ENCODE data around the gene GH1. TPM values are rescaled to one million over a fixed set of nuclear protein-coding genes. Genes with fewer than 3 reads are reported as not detected.

GH1 gene
- total RNA-seq, 3 donors from 2014 or later (not counting 1 experiment from before 2014, with no cell fraction given): not detected

GRCh38 chr17:63960006-63960405, 41.4 kb upstream of the GH1 start:
- ATAC-seq: no peak
- no peak for TF ChIP-seq CTCF (IDR thresholded peaks at IDR 0.05)
- H3K27ac Mint-ChIP-seq: no peak overlapping the region

GRCh38 chr17:63956296-63956920, 37.8 kb upstream of the GH1 start:
- Mint-ChIP-seq H3K9me3 (no peaks in the 10 kb centered on the region), H3K4me1 (peaks cover 16 to 26% of the 10 kb centered on the region in 2 donors), H3K27me3 (ENCODE audit: low read depth in 2 of 2) (no peaks in the 10 kb centered on the region), H3K36me3 (no peaks in the 10 kb centered on the region), H3K27ac (no peak overlapping the region), H3K4me3 (no peak overlapping the region)
- TF ChIP-seq CTCF (IDR thresholded peaks at IDR 0.05): no peak
- 92% methylated on average over 5 of the region's 5 CpGs for WGBS (ENCODE audit: insufficient coverage)
- Histone ChIP-seq H3K4me3 (ENCODE audit: low read length) (no peak overlapping the region), H3K27me3 (ENCODE audit: control insufficient read depth, insufficient read depth, low read length) (no peaks in the 10 kb centered on the region), H3K4me1 (ENCODE audit: control insufficient read depth, insufficient read depth, low read length) (peaks cover 39% of the 10 kb centered on the region), H3K36me3 (ENCODE audit: control insufficient read depth, insufficient read depth, low read length) (no peaks in the 10 kb centered on the region), H3K27ac (ENCODE audit: low read length) (no peak overlapping the region), H3K9me3 (ENCODE audit: control insufficient read depth, insufficient read depth, low read length) (no peaks in the 10 kb centered on the region)
- ATAC-seq (no peak), DNase-seq (no peak)
- intact Hi-C loops (cut with micrococcal nuclease): no loop called here

More at GRCh38 chr17:63960006-63960405, 41.4 kb upstream of the GH1 start:
- no peak for DNase-seq
- H3K4me1 Mint-ChIP-seq: peaks cover 5 to 27% of the 10 kb centered on the region in 2 donors
- no peak overlapping the region for H3K4me3 Mint-ChIP-seq
- no peaks in the 10 kb centered on the region for H3K36me3 ChIP-seq (ENCODE audit: control insufficient read depth, insufficient read depth, low read length)
- no peak overlapping the region for H3K27ac ChIP-seq (ENCODE audit: low read length)
- H3K36me3 Mint-ChIP-seq: no peaks in the 10 kb centered on the region
- H3K27me3 Mint-ChIP-seq (ENCODE audit: low read depth in 2 of 2): no peaks in the 10 kb centered on the region
- no peaks in the 10 kb centered on the region for H3K9me3 ChIP-seq (ENCODE audit: control insufficient read depth, insufficient read depth, low read length)
- WGBS (ENCODE audit: insufficient coverage): 95% methylated on average over 9 of the region's 9 CpGs
- H3K9me3 Mint-ChIP-seq: no peaks in the 10 kb centered on the region
- intact Hi-C loops (cut with micrococcal nuclease): no loop called here
- H3K27me3 ChIP-seq (ENCODE audit: control insufficient read depth, insufficient read depth, low read length): no peaks in the 10 kb centered on the region
- peaks cover 14% of the 10 kb centered on the region for H3K4me1 ChIP-seq (ENCODE audit: control insufficient read depth, insufficient read depth, low read length)
- H3K4me3 ChIP-seq (ENCODE audit: low read length): no peak overlapping the region

GRCh38 chr17:63955791-63956190, 37.2 kb upstream of the GH1 start:
- ATAC-seq (no peak), DNase-seq (no peak)
- Mint-ChIP-seq H3K27ac (peak overlapping the region in 1 of 2 donors; percentile 1), H3K36me3 (no peaks in the 10 kb centered on the region), H3K4me1 (peaks cover 14 to 22% of the 10 kb centered on the region in 2 donors), H3K27me3 (ENCODE audit: low read depth in 2 of 2) (no peaks in the 10 kb centered on the region), H3K4me3 (no peak overlapping the region), H3K9me3 (no peaks in the 10 kb centered on the region)
- WGBS (ENCODE audit: insufficient coverage): 96% methylated on average over 4 of the region's 4 CpGs
- intact Hi-C loops (cut with micrococcal nuclease): no loop called here
- Histone ChIP-seq H3K4me1 (ENCODE audit: control insufficient read depth, insufficient read depth, low read length) (peaks cover 34% of the 10 kb centered on the region), H3K36me3 (ENCODE audit: control insufficient read depth, insufficient read depth, low read length) (no peaks in the 10 kb centered on the region), H3K27ac (ENCODE audit: low read length) (no peak overlapping the region), H3K4me3 (ENCODE audit: low read length) (no peak overlapping the region), H3K27me3 (ENCODE audit: control insufficient read depth, insufficient read depth, low read length) (no peaks in the 10 kb centered on the region), H3K9me3 (ENCODE audit: control insufficient read depth, insufficient read depth, low read length) (no peaks in the 10 kb centered on the region)
- no peak for TF ChIP-seq CTCF (IDR thresholded peaks at IDR 0.05)

GRCh38 chr17:63955232-63955631, 36.6 kb upstream of the GH1 start:
- ATAC-seq (no peak), DNase-seq (no peak)
- no peak overlapping the region for H3K4me3 ChIP-seq (ENCODE audit: low read length)
- Mint-ChIP-seq H3K27me3 (ENCODE audit: low read depth in 2 of 2) (no peaks in the 10 kb centered on the region), H3K9me3 (no peaks in the 10 kb centered on the region), H3K4me3 (no peak overlapping the region), H3K27ac (peak overlapping the region in 1 of 2 donors; percentile 93), H3K4me1 (peaks cover 14 to 22% of the 10 kb centered on the region in 2 donors), H3K36me3 (no peaks in the 10 kb centered on the region)
- peaks cover 35% of the 10 kb centered on the region for H3K4me1 ChIP-seq (ENCODE audit: control insufficient read depth, insufficient read depth, low read length)
- 87% methylated on average over 11 of the region's 11 CpGs for WGBS (ENCODE audit: insufficient coverage)
- TF ChIP-seq CTCF (IDR thresholded peaks at IDR 0.05): no peak
- H3K27me3 ChIP-seq (ENCODE audit: control insufficient read depth, insufficient read depth, low read length): no peaks in the 10 kb centered on the region
- H3K27ac ChIP-seq (ENCODE audit: low read length): no peak overlapping the region
- no peaks in the 10 kb centered on the region for H3K9me3 ChIP-seq (ENCODE audit: control insufficient read depth, insufficient read depth, low read length)
- intact Hi-C loops (cut with micrococcal nuclease): no loop called here
- H3K36me3 ChIP-seq (ENCODE audit: control insufficient read depth, insufficient read depth, low read length): no peaks in the 10 kb centered on the region
